ENCODE measurements around the gene NKX1-1. TPM values are rescaled to one million over a fixed set of nuclear protein-coding genes. Genes with fewer than 3 reads are reported as not detected.

The NKX1-1 gene
- total RNA-seq, 6 donors from 2014 or later, result not detected

DNA sequence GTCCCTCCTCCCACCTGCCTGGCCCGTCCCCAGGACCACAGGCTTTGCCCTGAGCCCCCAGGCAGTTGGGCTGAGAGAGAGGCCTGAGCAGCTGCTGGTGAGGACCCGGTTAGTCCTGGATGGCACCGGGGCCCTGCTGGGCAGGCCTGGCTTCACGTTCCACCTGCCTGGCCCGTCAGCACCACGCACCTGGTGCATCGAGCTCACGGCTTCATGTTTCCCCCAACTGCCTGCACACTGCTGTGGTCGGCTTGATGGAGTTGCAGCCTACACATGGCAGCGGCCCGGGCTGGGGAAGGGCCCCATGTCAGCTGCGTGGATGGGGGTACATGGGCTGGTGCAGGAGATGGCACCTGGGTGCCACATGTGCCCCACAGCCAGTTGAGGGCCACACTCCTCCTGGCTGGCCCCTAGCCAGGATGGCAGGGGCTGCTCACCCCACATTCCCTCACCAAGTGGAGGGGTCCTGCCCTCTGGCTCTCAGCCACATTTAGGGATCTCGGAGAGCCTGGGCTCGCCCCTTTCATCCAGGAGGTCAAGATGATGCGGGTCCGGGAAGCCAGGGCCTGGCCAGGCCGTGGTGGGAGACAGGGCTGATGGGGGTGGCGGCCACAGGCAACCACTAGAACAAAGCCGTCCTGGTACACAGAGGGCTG, 28.5 kb downstream of the NKX1-1 start:
- no peaks in the 10 kb centered on the region for H3K9me3 ChIP-seq
- no peaks in the 10 kb centered on the region for H3K4me1 ChIP-seq
- H3K27ac ChIP-seq, result no peak overlapping the region
- DNase-seq (peak in 1 of 2 donors; percentile 66), ATAC-seq (ENCODE audit: low FRiP score in 2 of 2) (no peak)
- 95 to 100% methylated on average over 5 to 14 of the region's 19 CpGs for WGBS, 2 donors
- TF ChIP-seq CTCF (IDR thresholded peaks at IDR 0.05), result no peak
- TF ChIP-seq POLR2AphosphoS5 (IDR thresholded peaks at IDR 0.05), result no peak
- TF ChIP-seq POLR2A (IDR thresholded peaks at IDR 0.05), result no peak
- TF ChIP-seq EP300 (IDR thresholded peaks at IDR 0.05), result no peak
- no peaks in the 10 kb centered on the region for H3K27me3 ChIP-seq
- peaks cover 11 to 66% (median 38%) of the 10 kb centered on the region in 4 donors for H3K36me3 ChIP-seq
- H3K4me3 ChIP-seq, result no peak overlapping the region

GRCh38 chr4:1376841-1377605, 29.2 kb downstream of the NKX1-1 start:
- ATAC-seq (ENCODE audit: low FRiP score in 2 of 2) (no peak), DNase-seq (peak in 1 of 2 donors; percentile 69)
- Histone ChIP-seq H3K9me3 (no peaks in the 10 kb centered on the region), H3K4me3 (no peak overlapping the region), H3K36me3 (peaks cover 14 to 66% (median 39%) of the 10 kb centered on the region in 4 donors), H3K4me1 (no peaks in the 10 kb centered on the region), H3K27me3 (no peaks in the 10 kb centered on the region), H3K27ac (no peak overlapping the region)
- 95% methylated on average over 27 of the region's 32 CpGs; no CpG with 5 or more reads in 1 of the 2 donors for WGBS, 2 donors
- no peak for TF ChIP-seq POLR2AphosphoS5 (IDR thresholded peaks at IDR 0.05)
- TF ChIP-seq EP300 (IDR thresholded peaks at IDR 0.05), result no peak
- TF ChIP-seq CTCF (IDR thresholded peaks at IDR 0.05), result no peak
- no peak for TF ChIP-seq POLR2A (IDR thresholded peaks at IDR 0.05)

DNA sequence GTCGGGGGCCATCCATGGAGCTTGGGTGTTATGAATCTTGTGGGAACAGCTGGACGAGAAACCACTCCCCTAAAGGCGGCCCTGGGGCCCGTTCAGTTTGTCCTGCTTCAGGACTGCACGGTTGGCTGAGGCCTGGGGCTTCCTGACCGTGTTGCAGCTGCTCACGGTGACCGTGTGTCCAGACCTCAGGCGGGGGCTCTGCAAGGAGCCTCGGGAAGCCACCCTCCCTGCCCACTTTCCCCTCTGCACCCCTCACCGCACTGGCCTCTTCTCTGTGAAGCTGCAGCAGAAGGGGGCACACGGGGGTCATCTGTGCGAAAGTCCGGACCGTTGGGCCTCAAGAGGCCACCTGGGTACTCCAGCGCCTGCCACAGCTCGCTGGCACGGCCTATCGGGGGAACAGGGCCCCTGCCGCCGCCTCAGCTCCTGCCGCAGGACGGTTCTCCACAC, 29.8 kb downstream of the NKX1-1 start:
- DNase-seq (no peak), ATAC-seq (ENCODE audit: low FRiP score in 2 of 2) (no peak)
- TF ChIP-seq CTCF (IDR thresholded peaks at IDR 0.05) (no peak), POLR2AphosphoS5 (IDR thresholded peaks at IDR 0.05) (no peak), EP300 (IDR thresholded peaks at IDR 0.05) (no peak), POLR2A (IDR thresholded peaks at IDR 0.05) (no peak)
- Histone ChIP-seq H3K27me3 (no peaks in the 10 kb centered on the region), H3K27ac (no peak overlapping the region), H3K36me3 (peaks cover 14 to 65% (median 41%) of the 10 kb centered on the region in 4 donors), H3K9me3 (no peaks in the 10 kb centered on the region), H3K4me1 (no peaks in the 10 kb centered on the region), H3K4me3 (no peak overlapping the region)
- 91 to 100% methylated on average over 5 to 23 of the region's 23 CpGs for WGBS, 2 donors

DNA sequence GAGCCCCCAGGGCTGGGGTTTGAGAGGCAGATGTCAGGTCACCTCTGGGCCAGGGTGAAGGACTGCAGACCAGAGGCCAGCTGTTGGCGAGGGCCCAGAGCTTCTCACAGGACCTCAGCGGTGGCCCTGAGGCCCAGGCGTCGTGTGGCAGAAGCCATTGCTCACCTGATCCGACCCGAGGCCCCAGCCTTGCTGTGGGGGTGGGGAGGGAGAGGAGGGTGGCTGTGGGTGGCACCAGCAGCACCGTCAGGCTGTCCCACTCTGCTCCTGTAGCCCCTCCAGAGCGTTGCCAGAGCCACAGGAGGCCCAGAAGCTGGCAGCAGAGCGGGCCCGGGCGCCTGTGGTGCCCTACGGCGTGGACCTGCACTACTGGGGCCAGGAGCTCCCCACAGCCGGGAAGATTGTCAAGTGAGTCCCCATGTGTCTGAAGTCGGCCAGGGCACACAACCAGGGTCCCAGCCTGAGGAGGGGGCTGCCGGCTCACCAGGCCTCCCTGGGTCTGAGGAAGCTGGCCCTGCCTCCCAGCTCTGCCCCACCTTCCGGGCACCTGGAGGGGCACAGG, 30.4 kb downstream of the NKX1-1 start:
- no peak for ATAC-seq (ENCODE audit: low FRiP score in 2 of 2)
- peak in 1 of 2 donors; percentile 64 for DNase-seq
- peaks cover 14 to 64% (median 42%) of the 10 kb centered on the region in 4 donors for H3K36me3 ChIP-seq
- no peak overlapping the region for H3K27ac ChIP-seq
- H3K27me3 ChIP-seq, result no peaks in the 10 kb centered on the region
- no peak overlapping the region for H3K4me3 ChIP-seq
- 90% methylated on average over 15 of the region's 17 CpGs; no CpG with 5 or more reads in 1 of the 2 donors for WGBS, 2 donors
- no peaks in the 10 kb centered on the region for H3K4me1 ChIP-seq
- TF ChIP-seq POLR2A (IDR thresholded peaks at IDR 0.05) (no peak), EP300 (IDR thresholded peaks at IDR 0.05) (no peak), CTCF (IDR thresholded peaks at IDR 0.05) (no peak), POLR2AphosphoS5 (IDR thresholded peaks at IDR 0.05) (no peak)
- H3K9me3 ChIP-seq, result no peaks in the 10 kb centered on the region
